ENCODE data around the gene DNMT3B.
A peak's percentile ranks its signal among the peaks of the same experiment; 100 is the strongest.
"Not testable (repeated sequence)": the region's sequence is repeated elsewhere in the genome, so short reads cannot be mapped to it uniquely, and the experiment has no call there.

Gene DNMT3B

DNA sequence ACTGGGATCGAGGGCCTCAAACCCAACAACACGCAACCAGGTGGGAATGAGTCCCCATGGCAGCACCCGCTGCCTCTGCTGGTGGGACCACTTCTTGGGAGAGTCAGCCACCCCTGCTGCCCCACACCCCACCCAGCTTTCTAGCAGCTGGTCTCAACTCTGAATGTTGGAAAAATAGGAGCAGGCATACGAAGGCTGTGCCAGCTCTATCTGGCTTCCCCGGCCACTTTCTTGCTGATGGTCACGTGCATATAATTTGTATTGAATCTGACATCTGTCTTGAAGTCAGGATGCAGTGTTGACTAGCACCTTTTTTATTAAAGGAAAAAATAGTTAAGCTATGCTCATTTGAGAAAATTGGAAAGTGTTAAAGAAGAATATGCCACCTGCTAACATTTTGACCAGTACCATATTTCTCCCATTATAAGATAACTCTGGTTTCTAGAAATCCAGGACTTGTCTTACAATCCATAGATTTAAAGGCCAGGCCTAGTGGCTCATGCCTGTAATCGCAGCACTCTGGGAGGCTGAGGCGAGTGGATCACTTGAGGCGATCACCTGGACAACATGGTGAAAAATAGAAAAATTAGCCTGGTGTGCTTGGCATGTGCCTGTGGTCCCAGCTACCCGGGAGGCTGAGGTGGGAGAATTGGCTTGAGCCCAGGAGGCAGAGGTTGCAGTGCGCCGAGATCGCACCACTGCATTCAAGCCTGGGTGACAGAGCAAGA lies 30.7 kb downstream of the DNMT3B start:
- no peaks in the 10 kb centered on the region for H3K27me3 ChIP-seq (ENCODE audit: control insufficient read depth, insufficient read depth, low read length)
- peaks cover 100% of the 10 kb centered on the region for H3K36me3 ChIP-seq (ENCODE audit: control insufficient read depth, insufficient read depth, low read length)
- no peak overlapping the region for H3K9ac ChIP-seq (ENCODE audit: low read depth, low read length)
- no peaks in the 10 kb centered on the region for H3K9me3 ChIP-seq (ENCODE audit: control insufficient read depth, insufficient read depth, low read length)
- H3K4me3 ChIP-seq (ENCODE audit: low read depth, low read length), result no peak overlapping the region
- peak overlapping the region; percentile 21 for H3K27ac ChIP-seq (ENCODE audit: low read depth, low read length)
- H3K4me1 ChIP-seq (ENCODE audit: control insufficient read depth, insufficient read depth, low read length), result peaks cover 7% of the 10 kb centered on the region

DNA sequence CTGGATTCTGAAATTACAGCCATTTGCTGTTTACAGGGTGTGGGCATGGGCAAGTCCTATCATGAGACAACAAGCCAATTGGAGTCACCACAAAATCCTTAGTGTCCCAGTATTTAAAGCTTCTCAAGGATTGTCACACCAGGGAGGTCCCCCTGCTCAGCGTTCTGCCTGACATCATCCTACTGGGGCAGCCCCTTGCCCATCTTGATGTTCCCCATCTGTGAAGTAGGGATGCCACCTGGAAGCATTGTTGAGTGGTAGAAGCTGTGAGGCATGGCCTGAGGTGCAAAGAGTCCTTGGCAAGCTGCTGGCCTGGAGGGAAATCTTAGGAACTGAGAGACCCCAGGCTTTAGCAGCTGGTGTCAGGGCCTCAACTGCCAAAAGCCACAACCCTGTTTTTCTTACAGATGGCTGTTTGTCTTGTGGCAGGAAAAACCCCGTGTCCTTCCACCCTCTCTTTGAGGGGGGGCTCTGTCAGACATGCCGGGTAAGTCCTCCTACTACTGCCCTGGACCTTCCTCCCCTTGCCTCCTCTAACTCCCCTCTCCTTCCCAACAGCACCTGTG lies 34.3 kb downstream of the DNMT3B start:
- Histone ChIP-seq H3K4me1 (ENCODE audit: control insufficient read depth, insufficient read depth, low read length) (peaks cover 1% of the 10 kb centered on the region), H3K36me3 (ENCODE audit: control insufficient read depth, insufficient read depth, low read length) (peaks cover 100% of the 10 kb centered on the region), H3K4me3 (ENCODE audit: low read depth, low read length) (no peak overlapping the region), H3K9me3 (ENCODE audit: control insufficient read depth, insufficient read depth, low read length) (no peaks in the 10 kb centered on the region), H3K27me3 (ENCODE audit: control insufficient read depth, insufficient read depth, low read length) (no peaks in the 10 kb centered on the region), H3K9ac (ENCODE audit: low read depth, low read length) (no peak overlapping the region), H3K27ac (ENCODE audit: low read depth, low read length) (no peak overlapping the region)

DNA sequence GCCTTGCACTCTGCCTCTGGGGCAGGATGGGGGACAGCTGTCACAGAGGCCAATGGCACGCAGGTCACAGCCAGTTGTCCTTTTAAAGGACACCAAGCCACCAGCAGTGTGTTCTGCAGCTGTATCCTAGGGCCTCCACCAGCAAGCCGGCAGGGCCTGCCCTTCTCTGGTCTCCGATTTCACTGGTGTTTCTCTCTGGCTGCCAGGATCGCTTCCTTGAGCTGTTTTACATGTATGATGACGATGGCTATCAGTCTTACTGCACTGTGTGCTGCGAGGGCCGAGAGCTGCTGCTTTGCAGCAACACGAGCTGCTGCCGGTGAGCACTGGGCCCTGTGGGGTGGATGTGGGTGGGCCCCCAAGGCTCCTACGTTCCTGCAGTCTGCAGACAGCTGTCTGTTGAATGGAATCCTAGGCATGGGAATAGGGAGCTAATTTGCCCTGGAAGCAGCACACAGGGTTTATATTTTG lies 34.8 kb downstream of the DNMT3B start:
- Histone ChIP-seq H3K9me3 (ENCODE audit: control insufficient read depth, insufficient read depth, low read length) (no peaks in the 10 kb centered on the region), H3K9ac (ENCODE audit: low read depth, low read length) (no peak overlapping the region), H3K4me1 (ENCODE audit: control insufficient read depth, insufficient read depth, low read length) (no peaks in the 10 kb centered on the region), H3K27ac (ENCODE audit: low read depth, low read length) (no peak overlapping the region), H3K36me3 (ENCODE audit: control insufficient read depth, insufficient read depth, low read length) (peaks cover 100% of the 10 kb centered on the region), H3K4me3 (ENCODE audit: low read depth, low read length) (no peak overlapping the region), H3K27me3 (ENCODE audit: control insufficient read depth, insufficient read depth, low read length) (no peaks in the 10 kb centered on the region)

DNA sequence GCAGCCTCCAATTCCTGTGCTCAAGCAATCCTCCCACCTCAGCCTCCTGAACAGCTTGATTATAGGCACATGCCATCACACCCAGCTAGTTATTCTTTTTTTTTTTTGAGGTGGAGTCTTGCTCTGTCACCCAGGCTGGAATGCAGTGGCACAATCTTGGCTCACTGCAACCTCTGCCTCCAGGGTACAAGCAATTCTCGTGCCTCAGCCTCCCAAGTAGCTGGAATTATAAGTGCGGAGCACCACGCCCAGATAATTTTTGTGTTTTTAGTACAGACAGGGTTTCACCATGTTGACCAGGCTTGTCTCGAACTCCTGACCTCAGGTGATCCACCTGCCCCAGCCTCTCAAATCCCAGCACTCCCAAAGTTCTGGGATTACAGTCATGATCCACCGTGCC lies 35.4 kb downstream of the DNMT3B start:
- not testable (repeated sequence) for H3K27me3 ChIP-seq (ENCODE audit: control insufficient read depth, insufficient read depth, low read length); H3K27ac ChIP-seq (ENCODE audit: low read depth, low read length); H3K9ac ChIP-seq (ENCODE audit: low read depth, low read length); H3K4me3 ChIP-seq (ENCODE audit: low read depth, low read length); H3K4me1 ChIP-seq (ENCODE audit: control insufficient read depth, insufficient read depth, low read length); H3K9me3 ChIP-seq (ENCODE audit: control insufficient read depth, insufficient read depth, low read length)
- peaks cover 100% of the 10 kb centered on the region for H3K36me3 ChIP-seq (ENCODE audit: control insufficient read depth, insufficient read depth, low read length)

DNA sequence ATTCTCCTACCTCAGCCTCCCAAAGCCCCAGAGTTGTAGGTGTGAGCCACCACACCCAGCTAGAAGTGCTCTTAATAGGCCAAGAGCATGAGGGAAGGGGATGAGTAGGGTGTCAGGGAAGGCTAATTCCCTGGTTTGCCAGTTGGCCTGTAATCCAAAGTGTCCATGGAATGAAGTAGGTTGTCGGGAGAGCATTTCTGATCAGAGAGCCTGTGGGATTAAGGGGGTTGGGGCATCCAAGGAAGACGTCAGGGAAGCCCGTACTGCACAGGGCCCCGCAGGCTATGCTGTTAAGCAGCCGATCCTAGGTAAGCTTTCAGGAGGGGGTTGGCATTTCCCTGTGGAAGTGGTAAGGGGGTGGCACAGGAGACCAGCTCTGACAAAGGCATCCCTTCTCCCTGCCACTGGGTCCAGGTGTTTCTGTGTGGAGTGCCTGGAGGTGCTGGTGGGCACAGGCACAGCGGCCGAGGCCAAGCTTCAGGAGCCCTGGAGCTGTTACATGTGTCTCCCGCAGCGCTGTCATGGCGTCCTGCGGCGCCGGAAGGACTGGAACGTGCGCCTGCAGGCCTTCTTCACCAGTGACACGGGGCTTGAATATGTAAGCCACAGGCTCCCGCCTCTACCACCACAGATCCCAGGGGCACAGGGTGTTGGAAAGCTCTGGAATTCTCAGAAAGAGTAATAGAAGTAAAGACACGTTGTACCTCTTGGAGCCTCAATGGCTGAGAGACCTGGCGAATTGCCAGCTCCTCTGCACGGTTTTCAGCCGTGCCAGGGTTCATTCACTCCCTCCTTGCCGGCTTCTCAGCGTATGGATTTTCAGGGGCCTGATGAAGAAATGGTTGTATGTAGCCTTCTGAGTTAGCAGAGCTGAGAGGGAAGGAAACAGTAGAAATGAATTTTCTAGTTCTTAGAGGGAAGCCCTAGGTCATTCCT lies 36.1 kb downstream of the DNMT3B start:
- no peaks in the 10 kb centered on the region for H3K27me3 ChIP-seq (ENCODE audit: control insufficient read depth, insufficient read depth, low read length)
- peaks cover 12% of the 10 kb centered on the region; the same call in 1 of the 2 replicates for H3K4me1 ChIP-seq (ENCODE audit: control insufficient read depth, insufficient read depth, low read length)
- peak overlapping the region; percentile 17 for H3K27ac ChIP-seq (ENCODE audit: low read depth, low read length)
- H3K36me3 ChIP-seq (ENCODE audit: control insufficient read depth, insufficient read depth, low read length), result peaks cover 100% of the 10 kb centered on the region
- no peaks in the 10 kb centered on the region for H3K9me3 ChIP-seq (ENCODE audit: control insufficient read depth, insufficient read depth, low read length)
- no peak overlapping the region for H3K9ac ChIP-seq (ENCODE audit: low read depth, low read length)
- no peak overlapping the region for H3K4me3 ChIP-seq (ENCODE audit: low read depth, low read length)

DNA sequence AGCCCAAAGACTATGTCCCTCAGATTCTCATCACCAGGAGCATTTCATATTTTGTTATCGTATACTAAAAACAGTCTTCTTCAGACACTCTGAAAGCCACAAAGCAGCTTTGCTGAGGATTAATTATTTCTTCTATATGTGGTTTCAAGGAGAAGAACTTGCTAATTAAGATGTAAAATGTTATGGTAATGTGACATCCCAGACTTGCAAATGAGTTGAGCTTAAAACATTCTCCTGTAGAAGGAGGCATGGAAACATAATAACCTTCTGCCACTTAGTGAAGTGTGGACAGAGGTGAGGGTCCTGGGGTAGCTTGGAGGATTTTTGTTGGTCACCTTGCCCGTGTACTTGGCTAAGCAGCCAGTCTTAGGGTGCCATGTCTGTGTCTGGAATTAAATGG lies 40.9 kb downstream of the DNMT3B start:
- Histone ChIP-seq H3K9me3 (ENCODE audit: control insufficient read depth, insufficient read depth, low read length) (no peaks in the 10 kb centered on the region), H3K4me1 (ENCODE audit: control insufficient read depth, insufficient read depth, low read length) (peaks cover 55% of the 10 kb centered on the region)

DNA sequence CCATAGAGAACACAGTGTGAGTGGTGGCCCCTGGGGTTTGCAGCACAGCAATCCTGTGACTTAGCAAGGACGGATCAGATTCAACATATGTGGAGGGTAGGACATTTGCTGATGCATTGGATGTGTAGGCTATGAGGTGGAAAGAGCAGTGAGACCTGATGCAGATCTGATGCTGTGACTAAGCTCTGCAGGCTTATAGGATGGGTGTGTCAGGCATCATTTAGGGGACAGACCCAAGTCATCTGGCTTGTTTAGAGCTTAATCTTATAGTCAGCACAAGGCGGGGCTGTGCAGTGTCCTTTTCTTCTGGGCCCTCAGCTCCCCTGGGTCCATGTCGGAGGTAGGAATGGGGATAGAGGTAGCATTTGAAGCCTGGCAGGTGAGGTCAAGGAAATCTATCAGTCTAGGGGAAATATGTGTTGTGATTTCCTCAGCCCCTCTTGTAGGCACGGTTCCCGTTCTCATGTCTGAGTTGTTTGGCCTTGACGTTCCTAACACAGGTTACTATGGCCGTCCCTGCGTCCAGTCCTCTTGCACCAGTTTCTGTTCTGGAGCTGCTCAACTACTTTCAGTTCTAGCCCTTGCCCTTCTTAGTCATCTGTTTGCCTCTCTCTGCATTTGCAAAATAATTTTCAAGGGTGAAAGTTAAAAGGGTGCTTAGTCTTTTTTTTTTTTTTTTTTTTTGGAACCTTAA lies 42.0 kb downstream of the DNMT3B start:
- H3K27me3 ChIP-seq (ENCODE audit: control insufficient read depth, insufficient read depth, low read length), result no peaks in the 10 kb centered on the region
- no peak overlapping the region for H3K27ac ChIP-seq (ENCODE audit: low read depth, low read length)
- no peak overlapping the region for H3K4me3 ChIP-seq (ENCODE audit: low read depth, low read length)
- H3K9me3 ChIP-seq (ENCODE audit: control insufficient read depth, insufficient read depth, low read length), result no peaks in the 10 kb centered on the region
- H3K9ac ChIP-seq (ENCODE audit: low read depth, low read length), result no peak overlapping the region
- peaks cover 100% of the 10 kb centered on the region for H3K36me3 ChIP-seq (ENCODE audit: control insufficient read depth, insufficient read depth, low read length)
- peaks cover 55% of the 10 kb centered on the region for H3K4me1 ChIP-seq (ENCODE audit: control insufficient read depth, insufficient read depth, low read length)

More for the DNA sequence above, 40.9 kb downstream of the DNMT3B start:
- Histone ChIP-seq H3K27me3 (ENCODE audit: control insufficient read depth, insufficient read depth, low read length) (no peaks in the 10 kb centered on the region), H3K27ac (ENCODE audit: low read depth, low read length) (no peak overlapping the region), H3K9ac (ENCODE audit: low read depth, low read length) (no peak overlapping the region), H3K36me3 (ENCODE audit: control insufficient read depth, insufficient read depth, low read length) (peaks cover 100% of the 10 kb centered on the region), H3K4me3 (ENCODE audit: low read depth, low read length) (no peak overlapping the region)

DNA sequence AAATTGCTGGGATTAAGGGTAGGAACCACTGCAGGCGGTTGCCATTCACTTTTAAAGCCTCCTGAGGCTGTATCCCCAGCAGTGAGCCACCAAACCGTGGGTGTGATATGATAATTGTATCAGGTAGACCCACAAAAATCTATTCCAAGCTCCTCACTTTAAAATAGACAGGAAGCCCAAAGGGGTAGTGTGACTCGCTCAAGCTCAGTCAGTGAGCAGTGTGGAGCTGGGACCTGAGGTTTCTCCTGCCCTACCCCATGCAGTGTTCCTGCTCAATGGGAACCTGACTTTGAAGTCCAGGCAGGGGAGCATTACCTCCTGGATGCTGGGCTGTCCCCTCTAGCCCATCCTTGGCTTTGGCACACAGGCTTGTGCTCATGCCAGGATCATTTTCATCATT lies 42.6 kb downstream of the DNMT3B start:
- peak overlapping the region; percentile 18 for H3K27ac ChIP-seq (ENCODE audit: low read depth, low read length)
- H3K9ac ChIP-seq (ENCODE audit: low read depth, low read length), result no peak overlapping the region
- no peaks in the 10 kb centered on the region for H3K9me3 ChIP-seq (ENCODE audit: control insufficient read depth, insufficient read depth, low read length)
- H3K4me3 ChIP-seq (ENCODE audit: low read depth, low read length), result no peak overlapping the region
- peaks cover 55% of the 10 kb centered on the region for H3K4me1 ChIP-seq (ENCODE audit: control insufficient read depth, insufficient read depth, low read length)
- no peaks in the 10 kb centered on the region for H3K27me3 ChIP-seq (ENCODE audit: control insufficient read depth, insufficient read depth, low read length)
- H3K36me3 ChIP-seq (ENCODE audit: control insufficient read depth, insufficient read depth, low read length), result peaks cover 100% of the 10 kb centered on the region

DNA sequence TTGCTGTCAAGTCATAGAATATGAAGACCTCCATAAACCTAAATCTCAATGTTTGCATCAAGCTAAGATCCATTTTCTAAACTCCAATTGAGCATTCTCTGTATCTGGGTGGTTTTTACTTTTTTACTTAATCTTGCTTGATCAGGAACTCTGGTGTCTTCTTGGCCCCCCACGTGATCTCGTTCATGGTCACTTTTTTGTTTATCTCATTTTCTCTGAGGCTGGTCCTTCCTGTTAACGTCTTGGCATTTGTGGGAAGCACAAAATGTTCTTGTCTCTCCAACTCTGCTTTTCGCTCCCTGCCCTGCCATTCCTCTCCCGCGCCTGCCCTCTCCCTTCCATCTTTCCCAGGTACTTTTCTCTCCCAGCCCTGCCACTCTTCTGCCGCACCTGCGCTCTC lies 43.5 kb downstream of the DNMT3B start:
- H3K9me3 ChIP-seq (ENCODE audit: control insufficient read depth, insufficient read depth, low read length), result no peaks in the 10 kb centered on the region
- peaks cover 55% of the 10 kb centered on the region for H3K4me1 ChIP-seq (ENCODE audit: control insufficient read depth, insufficient read depth, low read length)
- no peak overlapping the region for H3K4me3 ChIP-seq (ENCODE audit: low read depth, low read length)
- H3K27me3 ChIP-seq (ENCODE audit: control insufficient read depth, insufficient read depth, low read length), result no peaks in the 10 kb centered on the region
- H3K9ac ChIP-seq (ENCODE audit: low read depth, low read length), result no peak overlapping the region
- H3K27ac ChIP-seq (ENCODE audit: low read depth, low read length), result no peak overlapping the region
- peaks cover 95% of the 10 kb centered on the region for H3K36me3 ChIP-seq (ENCODE audit: control insufficient read depth, insufficient read depth, low read length)

DNA sequence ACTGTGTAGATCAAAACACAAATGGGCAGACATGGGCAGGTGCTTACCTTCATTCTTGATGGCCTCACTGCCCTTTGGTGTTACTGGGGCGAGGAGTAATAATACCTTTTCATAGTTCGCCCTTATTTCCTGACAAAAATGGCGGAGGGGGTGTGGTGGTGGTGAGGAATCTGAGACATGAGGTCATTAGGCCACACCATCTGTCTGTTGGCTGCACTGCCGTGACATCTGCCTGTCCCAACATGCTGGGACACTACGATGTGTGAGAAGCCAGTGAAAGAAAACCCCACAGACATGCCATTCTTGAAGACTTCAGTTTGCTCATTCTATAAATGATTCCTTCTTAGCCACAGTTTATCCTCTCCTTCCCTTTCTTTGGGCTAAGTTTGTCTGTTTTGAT lies 44.2 kb downstream of the DNMT3B start:
- H3K9me3 ChIP-seq (ENCODE audit: control insufficient read depth, insufficient read depth, low read length), result no peaks in the 10 kb centered on the region
- no peak overlapping the region for H3K4me3 ChIP-seq (ENCODE audit: low read depth, low read length)
- H3K4me1 ChIP-seq (ENCODE audit: control insufficient read depth, insufficient read depth, low read length), result peaks cover 55% of the 10 kb centered on the region
- peaks cover 89% of the 10 kb centered on the region for H3K36me3 ChIP-seq (ENCODE audit: control insufficient read depth, insufficient read depth, low read length)
- H3K27ac ChIP-seq (ENCODE audit: low read depth, low read length), result no peak overlapping the region
- no peak overlapping the region for H3K9ac ChIP-seq (ENCODE audit: low read depth, low read length)
- no peaks in the 10 kb centered on the region for H3K27me3 ChIP-seq (ENCODE audit: control insufficient read depth, insufficient read depth, low read length)
